Pons (tissue), 1 donor: ENCODE results near the gene PMVK.

Source experiments
- DNase-seq: peaks from one replicate; pipeline ENCODE4 v3.0.0-alpha.2; 2016; ENCODE audit warnings: low spot score

PMVK gene

DNA sequence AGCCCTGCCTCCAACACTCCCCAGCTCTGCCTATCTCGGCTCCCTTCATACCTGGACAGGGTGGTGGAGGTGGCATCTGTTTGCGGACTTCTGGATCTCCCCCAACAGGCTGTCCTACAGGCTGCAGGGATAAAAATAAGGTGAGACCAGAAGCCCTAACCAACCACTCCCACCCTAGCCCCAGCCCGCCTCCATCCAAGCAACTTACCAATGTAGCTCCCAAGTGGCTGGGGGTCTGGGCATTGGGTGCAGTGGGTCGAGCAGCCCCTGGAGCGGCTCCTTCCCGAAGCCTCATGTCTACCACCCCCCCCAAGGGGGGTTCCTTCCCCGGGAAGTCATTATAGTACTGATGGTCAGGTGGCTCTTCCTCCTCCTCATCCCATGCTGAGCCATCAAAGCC, 29.6 kb upstream of the PMVK start:
- no peak for DNase-seq

DNA sequence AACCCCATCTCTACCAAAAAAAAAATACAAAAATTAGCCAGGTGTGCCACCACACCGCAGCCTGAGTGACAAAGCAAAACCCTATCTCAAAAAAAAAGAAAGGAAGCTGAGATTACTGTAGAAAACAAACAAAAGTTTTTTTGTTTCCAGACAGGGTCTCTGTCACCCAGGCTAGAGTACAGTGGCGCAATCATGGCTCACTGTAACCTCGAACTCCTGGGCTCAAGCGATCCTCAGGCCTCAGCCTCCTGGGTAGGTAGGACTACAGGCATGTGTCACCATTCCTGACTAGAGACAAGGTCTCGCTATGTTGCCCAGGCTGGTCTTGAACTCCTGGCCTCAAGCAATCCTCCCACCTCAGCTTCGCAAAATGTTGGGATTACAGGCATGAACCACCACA, 27.8 kb upstream of the PMVK start:
- DNase-seq, result no peak

DNA sequence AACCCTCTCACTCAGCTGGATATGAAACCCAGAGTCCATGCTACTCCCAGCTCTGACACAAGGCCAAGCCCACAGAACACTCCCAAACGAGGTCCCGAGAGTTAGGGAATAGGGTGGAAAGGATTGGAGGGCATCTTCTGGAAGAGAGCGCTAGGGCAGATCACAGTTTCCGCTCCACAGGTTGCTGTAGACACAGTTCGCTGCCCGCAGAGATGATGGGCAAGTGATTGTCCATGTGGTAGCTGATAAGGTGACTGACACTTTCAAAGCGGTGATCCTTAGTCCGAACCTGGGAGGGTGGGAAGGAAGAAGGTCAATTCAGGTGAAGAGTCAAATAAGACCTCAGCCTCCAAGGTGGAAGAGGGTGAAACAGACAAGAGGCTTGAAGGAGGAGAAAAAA, 27.1 kb upstream of the PMVK start:
- DNase-seq, result no peak

DNA sequence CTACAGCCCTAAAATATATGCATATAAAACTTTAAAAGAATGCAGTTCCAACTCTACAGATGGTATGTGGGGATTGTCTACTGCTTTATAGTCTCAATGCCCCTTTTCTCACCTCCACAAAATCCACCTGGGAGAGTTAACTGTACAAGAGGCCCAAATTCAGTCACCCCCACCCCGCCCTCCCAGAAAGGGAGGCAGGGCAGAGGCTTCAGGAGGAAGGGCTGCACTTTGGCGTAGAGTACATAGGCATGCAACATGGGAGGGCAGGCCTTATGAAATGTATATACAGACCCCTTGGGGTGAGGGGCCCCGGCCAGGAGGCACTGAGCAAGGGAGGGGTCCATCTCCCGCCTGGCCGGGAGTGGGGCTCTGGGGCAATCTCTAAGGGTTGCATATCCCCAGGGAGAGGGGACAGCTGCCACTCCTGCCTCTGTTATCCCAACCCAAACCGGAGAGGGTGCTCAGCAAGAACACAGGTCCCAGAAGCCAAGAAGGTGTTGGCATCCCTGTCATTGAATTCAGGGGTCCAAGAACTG, 26.3 kb upstream of the PMVK start:
- DNase-seq, result no peak

DNA sequence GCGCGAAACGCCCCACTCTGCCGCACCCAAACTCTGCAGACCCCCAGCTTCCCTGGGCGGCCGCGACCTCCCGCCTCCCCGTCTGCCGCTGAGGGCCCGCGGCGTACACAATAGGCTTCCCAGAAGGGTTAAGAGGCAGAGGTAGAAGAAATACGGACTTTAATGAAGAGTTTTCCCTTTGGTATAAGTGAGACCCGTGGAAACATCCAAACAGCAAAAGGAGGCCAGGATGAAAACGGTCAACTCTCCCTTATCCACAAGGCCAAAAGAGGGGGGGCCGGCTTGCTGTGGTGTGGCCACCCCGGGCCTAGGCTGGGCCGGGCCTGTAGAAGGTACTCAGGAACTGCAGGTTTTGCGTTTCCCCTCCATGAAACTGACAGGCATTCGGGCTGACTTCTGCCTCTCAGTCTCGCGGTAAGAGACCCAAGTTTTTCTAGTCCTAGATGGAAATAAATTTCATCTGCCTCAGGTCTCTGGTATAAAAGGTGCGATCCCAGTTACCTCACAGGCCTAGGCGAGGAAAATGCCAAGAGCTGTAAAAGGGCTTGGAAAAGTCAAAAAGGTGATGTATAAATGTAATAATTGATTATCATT, 25.7 kb upstream of the PMVK start:
- no peak for DNase-seq

DNA sequence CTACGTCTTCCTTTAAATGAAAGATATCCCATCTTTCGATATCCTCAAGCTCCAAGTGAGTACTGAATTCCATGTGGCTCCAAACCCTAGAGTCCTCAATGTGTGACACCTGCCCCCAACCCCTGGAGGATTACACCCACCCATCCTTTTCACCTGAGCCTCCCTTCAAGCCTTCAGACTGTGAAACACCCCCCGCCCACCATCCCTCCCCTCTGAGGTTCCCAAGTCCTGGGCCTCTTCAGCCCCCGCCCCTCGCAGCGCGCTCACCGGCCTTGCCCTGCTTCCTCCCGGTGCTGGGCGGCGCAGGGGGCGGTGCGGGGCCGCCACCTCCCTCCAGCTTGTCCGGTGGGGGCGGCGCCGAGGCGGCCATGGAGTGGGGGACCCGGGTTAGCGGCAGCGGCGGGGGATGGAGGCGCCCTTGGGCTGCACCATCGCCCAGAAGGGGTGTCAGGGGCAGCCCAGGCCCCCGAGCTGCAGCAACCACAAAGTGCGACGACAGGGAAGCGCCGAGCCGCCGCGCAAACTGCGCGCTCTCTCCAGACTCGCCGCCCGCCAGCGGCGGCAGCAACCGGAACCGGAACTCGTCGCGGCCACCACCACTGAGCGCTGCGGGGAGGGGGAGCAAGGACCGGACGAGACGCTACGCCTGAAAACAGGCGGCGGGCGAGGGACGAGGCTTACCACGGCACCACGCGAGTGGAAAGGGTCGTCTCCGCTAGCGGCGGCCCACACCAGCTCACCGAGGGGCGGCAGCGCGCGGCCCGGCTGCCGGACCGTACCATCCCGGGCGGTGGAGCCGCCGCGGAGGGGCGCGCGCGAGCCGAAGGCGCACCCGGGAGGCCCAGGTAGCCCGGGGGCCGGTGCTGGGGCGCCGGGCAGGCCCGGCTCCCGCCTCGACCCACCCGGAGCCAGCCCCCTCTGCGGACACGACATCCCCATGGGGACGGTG, 25.0 kb upstream of the PMVK start, which contains the start of gene PYGO2:
Gene PYGO2 (minus strand): TSS at position 576 of the 949 bp plus-strand sequence. CDS start 206 bp downstream, at position 370.
- no peak for DNase-seq

DNA sequence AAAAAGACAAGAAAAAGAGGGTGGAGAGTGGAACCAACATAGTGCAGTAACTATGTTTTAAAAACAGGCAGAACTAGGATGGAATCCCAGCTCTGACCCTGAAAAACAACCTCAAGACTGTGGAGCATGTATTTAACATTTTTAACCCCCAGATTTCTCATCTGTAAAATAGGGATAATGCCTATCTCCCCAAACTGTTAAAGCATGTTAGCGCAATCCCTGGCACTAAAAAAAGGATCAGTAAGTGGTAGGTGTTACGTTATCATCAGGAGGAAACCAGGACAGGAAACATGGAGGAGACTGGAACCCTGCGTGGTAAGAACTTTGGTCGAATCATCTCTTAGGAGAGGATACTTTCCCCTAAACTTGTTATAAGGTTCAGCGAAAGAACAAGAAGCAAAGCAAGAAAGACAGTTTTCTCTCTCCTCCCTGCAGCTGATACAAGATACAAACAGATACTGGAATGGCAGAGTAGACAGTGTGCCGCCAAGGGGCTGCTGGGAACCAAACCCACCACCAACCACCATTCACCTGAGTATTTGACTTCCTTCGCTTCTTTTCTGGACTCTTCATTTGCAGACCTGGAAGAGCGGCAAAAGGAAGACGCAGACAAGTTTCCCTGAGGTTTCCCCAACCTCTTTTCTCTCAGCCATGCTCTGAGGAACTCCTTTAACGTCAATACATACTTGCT, 24.1 kb upstream of the PMVK start:
- no peak for DNase-seq

DNA sequence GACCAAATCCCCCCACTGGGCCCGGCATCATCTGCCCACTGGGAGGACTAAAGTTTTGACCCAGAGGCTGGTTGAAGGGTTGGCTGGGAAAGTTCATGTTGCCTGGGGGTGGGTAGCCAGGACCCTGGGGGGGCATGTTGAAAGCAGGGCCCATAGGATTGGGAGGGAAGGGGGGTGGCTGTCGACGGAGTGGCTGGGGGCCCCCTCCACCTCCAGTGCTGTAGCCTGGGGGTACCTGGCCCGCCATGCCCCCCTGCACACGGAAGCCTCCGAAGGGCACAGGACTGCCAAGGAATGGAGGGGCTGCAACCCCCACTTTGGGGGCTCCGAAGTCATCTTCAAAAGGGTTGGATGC, 22.9 kb upstream of the PMVK start:
- no peak for DNase-seq

DNA sequence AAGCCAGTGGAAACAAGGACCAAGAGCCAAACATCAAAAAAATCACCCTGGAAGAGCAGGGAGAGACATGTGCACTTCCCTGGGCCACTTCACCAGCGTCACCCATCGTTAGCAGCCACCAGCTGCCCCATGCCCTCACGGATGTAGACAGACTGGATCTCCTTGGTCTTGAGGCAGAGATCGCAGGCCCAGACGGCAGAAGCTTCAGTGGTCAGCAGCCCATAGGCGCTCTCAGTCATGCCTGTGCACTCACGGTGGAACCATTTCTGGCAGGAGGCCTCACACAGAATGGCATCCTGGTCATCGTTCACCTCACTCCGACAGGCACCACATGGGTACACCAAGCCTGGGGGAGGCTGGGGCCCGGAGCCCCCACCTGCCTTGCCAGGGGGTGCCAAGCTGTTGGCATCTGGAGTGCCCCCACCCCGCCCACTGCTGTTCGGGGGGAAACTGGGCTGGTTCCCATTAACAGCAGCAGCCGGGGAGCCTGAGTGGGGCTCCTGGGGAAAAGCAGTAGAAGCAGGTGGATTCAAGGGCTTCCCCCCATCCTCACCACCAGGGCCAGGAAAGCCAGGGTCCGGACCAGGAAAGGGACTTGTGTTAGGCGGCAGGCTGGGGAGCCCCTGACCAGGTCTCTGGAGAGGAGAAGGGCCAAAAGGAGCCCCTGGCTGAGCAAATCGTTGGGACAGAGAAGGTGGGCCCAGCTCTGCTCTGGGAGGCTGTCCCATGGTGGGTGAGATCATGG, 22.3 kb upstream of the PMVK start:
- DNase-seq, result no peak

DNA sequence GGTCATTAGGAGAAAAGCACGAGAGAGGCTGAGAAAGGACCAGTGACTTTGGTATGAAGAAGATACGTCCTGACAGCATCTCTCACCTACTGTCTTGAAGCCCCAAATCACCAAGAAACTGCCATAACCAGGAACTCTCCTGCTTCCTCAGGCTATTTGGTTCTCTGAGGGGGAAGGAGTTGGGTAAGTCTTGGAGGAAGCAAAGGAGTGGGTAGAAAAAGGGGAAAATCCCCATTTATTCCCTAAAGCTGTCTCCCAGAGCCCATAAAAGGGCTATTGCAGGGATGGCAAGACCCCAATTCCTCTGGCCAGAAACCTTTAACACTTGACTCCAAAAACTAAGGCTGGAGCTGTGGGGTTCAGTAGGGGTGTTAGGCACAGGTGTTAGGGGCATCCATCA, 21.5 kb upstream of the PMVK start:
- no peak for DNase-seq

DNA sequence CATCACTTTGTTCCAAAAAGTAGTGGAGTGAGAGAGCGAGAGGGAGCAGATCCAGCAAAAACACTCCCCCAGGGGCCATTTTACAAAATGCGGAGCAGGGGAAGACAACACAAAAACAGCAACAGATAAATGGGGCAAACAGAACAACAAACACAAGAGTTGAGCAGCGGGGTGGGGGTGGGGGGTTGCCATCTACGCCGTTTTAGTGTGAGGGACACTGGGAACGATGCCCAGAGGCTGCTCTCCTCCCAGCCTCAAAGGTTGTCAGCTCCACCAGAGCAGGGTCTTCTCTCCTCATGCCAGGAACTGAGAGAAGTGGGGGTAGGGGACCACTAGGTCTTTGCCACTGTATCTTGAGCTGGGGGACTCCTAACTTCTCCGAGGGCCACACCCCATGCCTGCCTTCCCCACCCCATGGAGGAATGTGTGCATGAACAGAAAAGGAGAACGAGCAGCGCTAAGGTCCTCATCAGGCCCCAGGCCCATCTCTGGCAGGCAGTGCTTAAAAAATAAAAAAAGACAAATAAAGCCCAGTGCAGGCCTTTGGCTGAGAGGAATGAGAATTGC, 20.7 kb upstream of the PMVK start:
- DNase-seq, result no peak

DNA sequence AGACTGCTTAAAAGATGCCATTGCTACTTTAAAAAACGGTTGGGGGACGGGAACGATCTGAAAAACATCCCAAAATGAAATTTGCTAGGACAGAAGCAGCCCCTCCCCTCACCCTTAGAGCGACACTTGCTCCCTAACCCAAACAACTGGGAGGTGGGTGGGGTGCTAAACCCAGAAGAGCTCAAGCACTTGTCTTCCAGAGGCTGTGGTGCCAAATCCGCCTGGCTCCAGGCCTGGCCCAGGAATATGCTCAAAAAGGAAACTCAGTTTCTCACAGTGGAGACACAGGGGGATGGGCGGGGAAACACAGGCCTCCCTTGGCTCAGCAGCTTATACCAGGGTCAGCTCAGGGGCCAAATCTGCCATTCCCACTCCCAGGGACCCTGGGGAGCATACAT, 20.0 kb upstream of the PMVK start:
- DNase-seq, result no peak

DNA sequence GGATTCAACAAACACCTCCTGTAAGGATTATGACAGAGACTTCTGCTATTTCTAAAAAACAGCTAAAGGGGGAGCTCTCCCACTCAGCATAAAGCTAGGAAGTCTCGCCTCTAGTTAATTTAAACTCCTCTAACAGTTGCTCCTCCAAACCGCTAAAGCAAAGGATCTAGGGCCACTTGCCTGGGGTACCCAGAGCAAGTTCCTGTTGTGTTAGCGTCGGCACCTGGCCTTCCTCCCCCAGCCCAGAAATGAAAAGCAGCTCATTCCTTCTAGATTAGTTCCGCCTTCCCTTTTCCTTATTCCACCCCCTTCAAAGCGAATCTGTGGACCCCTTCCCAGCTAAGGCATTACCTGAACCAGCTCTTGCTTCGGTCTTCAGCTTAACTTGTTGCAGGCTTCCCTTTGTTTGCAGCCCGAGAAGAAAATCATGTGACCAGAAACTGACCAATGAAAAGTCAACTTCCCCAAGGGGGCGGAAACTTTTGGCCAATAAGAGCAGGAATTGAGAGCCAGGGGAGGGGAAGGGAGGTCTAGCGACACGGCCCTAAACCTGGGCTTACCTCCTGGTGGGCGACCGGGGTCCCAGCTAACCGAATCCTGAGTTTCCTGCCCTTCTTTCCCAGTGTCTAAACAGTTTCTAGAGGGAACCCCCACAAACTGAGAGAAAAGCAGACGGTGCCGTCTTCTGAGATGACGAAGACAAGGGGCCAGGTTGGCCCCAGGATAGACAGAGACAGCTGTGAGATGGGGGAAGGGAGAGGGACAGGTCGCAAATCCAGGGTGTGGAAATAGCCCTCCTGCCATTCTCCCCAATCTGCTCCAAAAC, 19.4 kb upstream of the PMVK start, which contains the start of gene PBXIP1:
Gene PBXIP1 (minus strand): TSS at position 382 of the 826 bp plus-strand sequence. CDS start 2,378 bp downstream, outside the sequence.
- peak; percentile 98 for DNase-seq

DNA sequence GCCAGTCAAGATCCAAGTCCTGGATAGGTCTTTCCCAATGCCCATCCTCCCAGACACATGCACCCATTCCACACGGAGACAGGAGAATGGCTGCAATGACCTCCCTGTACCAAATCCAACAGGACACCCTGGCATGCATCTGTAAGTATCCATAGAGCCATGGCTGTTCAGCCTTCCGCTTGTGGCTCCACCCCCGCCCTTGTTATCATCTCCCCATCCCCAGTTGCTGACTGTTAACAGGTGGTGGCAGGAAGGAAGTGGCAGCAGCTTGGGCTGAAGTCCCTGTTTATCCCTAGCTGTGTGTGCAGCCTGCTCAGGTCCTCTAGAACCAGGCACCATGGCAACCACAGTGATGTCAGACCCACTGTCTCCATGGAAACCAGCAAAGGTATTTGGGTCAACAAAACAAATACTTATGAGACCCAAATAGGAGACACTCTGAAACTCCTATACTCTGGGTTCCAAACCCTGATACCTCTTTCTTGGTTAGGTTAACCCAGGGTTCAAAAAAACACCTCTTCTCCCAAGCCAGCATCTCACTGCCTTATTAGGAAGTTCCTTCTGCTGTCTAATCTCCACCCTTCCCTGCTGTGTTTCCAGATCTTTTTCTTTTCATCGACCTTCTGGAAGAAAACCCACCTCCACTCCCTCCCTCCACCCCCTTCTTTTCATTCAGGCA, 18.7 kb upstream of the PMVK start:
- no peak for DNase-seq

DNA sequence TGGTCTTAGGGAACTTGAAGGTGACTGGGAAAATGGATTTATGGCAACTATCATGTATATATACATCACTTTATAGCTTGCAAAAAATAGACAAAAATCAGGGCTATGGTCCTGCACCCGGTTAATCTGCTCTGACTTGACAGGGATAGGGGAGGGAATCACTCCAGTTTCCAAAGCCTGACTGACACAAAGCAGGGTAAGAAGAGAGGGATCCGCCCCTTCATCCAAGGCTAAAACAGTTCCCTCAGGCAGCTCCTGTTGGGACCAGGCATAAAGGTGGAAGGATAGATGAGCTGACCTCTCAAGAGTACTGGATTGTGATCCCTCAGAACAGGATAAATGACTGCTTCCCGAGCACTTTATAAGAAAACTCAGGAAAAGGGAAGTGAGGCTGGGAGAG, 18.0 kb upstream of the PMVK start:
- no peak for DNase-seq

DNA sequence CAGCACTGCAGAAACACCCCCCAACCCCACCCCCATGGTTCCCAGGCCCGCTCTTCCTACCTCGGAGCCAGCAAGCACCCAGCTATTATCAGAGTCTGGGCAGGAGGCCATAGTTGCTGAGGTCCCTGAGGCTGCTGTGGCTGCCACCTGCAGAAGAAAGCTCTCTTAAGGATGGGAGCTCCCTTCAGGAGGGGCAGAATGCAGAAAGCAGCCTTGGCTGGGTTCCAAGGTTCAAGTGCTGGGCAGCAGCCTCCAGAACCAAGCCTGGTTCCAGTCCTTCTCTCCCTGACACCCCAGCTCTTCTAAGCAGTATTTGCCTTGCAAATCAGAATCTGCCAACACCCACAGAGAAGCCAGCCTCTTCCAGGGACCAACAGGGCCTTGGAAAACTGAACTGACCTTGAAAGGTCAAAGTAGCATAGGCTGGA, 17.1 kb upstream of the PMVK start:
- no peak for DNase-seq

DNA sequence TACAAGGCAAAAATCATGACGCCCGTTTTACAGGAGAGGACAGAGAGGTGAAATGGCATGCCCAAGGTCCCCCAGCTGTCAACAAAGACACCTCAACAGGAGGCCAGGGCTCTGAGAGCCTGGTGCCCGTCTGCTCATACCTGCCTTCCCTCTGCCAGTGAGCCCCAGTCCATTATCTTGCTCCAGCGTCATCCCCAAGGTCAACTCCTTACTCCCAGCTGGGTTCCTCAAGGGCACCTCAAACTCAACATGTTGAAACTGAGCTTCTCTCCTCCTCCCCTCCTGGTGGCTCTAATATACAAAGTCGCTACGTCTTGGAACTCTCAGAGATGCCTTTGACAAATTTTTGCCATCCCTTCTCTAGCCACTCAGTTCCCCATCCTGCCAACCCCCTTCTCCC, 16.1 kb upstream of the PMVK start:
- no peak for DNase-seq

DNA sequence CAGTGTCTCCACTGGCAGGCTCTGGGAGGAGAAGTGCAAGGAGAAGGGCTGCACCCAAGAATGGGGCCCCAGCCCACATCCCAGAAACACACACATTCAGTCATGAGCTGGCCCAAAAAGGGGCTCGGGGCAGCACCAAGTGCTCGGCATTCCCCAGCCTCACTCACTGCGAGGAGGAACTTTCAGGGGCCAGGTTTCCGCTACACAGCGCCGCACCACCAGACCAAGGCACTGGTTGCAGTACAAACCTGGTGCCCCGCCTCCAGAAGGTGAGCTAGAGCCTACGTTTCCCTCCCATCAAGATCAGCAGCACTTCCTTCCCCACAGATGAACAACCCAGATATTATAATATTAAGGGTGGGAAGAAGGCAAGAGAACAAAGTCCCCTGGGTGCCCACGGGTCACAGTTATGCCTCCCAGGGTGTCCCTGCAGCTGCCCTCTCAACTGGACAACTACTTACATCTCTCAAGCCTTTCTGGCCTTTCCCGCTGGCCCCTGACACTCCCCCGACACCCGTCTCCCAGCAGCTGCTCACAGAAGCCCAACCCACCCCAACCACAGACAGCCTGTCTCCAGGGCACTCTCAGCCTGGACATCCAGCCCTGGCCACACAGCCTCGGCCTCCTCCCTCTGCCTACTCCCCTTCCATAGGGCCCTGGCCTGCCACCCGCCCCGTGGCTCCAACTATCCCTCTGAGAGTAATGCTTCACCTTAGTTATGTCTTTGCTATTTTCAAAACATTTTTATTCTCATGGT, 15.6 kb upstream of the PMVK start:
- no peak for DNase-seq

DNA sequence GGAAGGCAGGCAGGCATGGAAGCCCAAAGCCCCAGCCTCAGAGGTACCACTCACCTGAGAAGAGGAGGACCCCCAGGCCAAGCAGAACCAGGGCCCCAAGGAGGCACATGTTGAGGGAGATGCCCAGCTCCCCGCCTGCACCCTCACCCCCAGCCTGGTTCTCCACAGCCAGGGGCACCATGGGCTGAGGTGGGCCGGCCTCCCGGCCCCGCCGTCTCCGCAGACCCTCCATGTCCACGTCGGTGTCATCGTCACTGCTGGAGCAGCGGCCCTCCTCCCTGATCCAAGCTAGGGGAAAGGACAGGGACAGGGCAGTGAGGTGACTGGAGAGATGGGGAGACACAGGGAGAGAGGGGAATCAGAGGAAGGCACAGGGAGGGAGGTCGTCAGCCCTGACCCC, 11.6 kb upstream of the PMVK start:
- DNase-seq, result no peak
